ENCODE data around the gene SMARCA1. TPM values are rescaled to one million over a fixed set of nuclear protein-coding genes. Genes with fewer than 3 reads are reported as not detected.

The SMARCA1 gene
- total and polyA plus RNA-seq, 2 of the 4 experiments (the other 2 are of a cell fraction): 31.0 to 32.8 TPM

DNA sequence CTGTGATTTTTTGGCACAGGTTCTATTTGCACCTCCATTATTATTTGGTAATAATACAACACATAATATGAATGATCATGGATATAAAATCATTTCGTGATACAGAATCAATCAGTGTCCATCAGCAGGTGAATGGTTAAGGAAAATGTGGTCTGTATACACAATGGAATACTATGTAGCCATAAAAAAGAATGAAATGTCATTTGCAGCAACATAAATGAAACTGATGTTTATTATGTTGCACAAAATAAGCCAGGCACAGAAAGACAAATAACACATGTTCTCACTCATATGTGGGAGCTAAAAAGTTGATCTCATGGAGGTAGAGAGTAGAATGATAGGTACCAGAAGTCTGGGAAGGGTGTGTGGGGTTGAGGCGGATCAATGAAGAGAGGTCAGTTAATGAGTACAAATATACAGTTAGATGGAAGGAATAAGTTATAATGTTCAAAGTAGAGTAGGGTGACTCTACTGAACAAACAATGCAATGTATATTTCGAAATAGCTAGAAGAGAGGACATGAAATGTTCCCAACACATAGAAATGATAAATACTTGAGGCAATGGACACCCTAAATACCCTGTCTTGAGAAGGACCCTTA, 1.1 kb upstream of the SMARCA1 start:
- peaks cover 0 to 5% of the 10 kb centered on the region in 2 experiments; a peak in 2 of 4 replicates for H3K79me1 ChIP-seq (ENCODE audit: low read depth in 1 of 2, low read length in 2 of 2)
- no peaks in the 10 kb centered on the region for H3K27me3 ChIP-seq (ENCODE audit: control insufficient read depth, insufficient read depth, low read length)
- no peak for TF ChIP-seq BHLHE40 (IDR thresholded peaks at IDR 0.05; ENCODE audit: low read depth, low read length)
- TF ChIP-seq POLR2A (IDR thresholded peaks at IDR 0.05; ENCODE audit: low read depth, low read length): no peak
- TF ChIP-seq CEBPB (IDR thresholded peaks at IDR 0.05; ENCODE audit: low read depth, low read length): peak; percentile 42; the same call in 1 of the 2 replicates
- no peak for TF ChIP-seq MXI1 (IDR thresholded peaks at IDR 0.05; ENCODE audit: borderline replicate concordance, low read depth, low read length)
- H3K9ac ChIP-seq (ENCODE audit: low read depth, low read length): no peak overlapping the region
- H2BK15ac ChIP-seq (ENCODE audit: low read depth, low read length): no peak overlapping the region
- H2BK120ac ChIP-seq (ENCODE audit: low read depth, low read length): no peak overlapping the region
- H3K27ac ChIP-seq (ENCODE audit: insufficient read depth, low read length): no peak overlapping the region
- H3K14ac ChIP-seq (replicated peaks; ENCODE audit: low read depth, low read length): no peak overlapping the region
- H3K36me3 ChIP-seq (ENCODE audit: control insufficient read depth, insufficient read depth, low read length): no peaks in the 10 kb centered on the region
- no peak overlapping the region for H2BK5ac ChIP-seq (ENCODE audit: low read depth, low read length, poor library complexity, severe bottlenecking)
- no peak overlapping the region for H3K23ac ChIP-seq (ENCODE audit: low read depth, low read length)
- H2BK20ac ChIP-seq (ENCODE audit: low read depth, low read length): no peak overlapping the region
- no peak overlapping the region for H3K4me2 ChIP-seq (ENCODE audit: low read depth, low read length)
- no peak overlapping the region for H2AFZ ChIP-seq (replicated peaks; ENCODE audit: low read length, poor library complexity)
- no TSS peak for BruUV-seq (replicated peaks)
- ChIA-PET POLR2A (ENCODE audit: unreplicated experiment) (no interaction called here), CTCF (no interaction called here)
- H3K18ac ChIP-seq (ENCODE audit: low read depth, low read length): no peak overlapping the region
- no peak overlapping the region for H2AK9ac ChIP-seq (replicated peaks; ENCODE audit: low read depth, low read length, poor library complexity)
- intact Hi-C loops (cut with micrococcal nuclease): no loop called here
- H3K4me1 ChIP-seq (ENCODE audit: control insufficient read depth, insufficient read depth, low read length): no peaks in the 10 kb centered on the region
- H4K20me1 ChIP-seq (ENCODE audit: insufficient read depth, low read length): peaks cover 13% of the 10 kb centered on the region; the same call in 1 of the 2 replicates
- no peak overlapping the region for H4K8ac ChIP-seq (ENCODE audit: low read depth in 2 of 2, low read length in 2 of 2)
- H3K4ac ChIP-seq (ENCODE audit: low read depth, low read length): no peak overlapping the region
- ATAC-seq (ENCODE audit: low read depth): no peak
- no peak overlapping the region for H2AK5ac ChIP-seq (ENCODE audit: low read depth, low read length)
- in situ Hi-C loops (cut with MboI; ENCODE audit: low sequenced_read_pairs): no loop called here
- no peaks in the 10 kb centered on the region for H3K9me1 ChIP-seq (ENCODE audit: insufficient read depth, low read length)
- dilution Hi-C loops (cut with HindIII; ENCODE audit: low sequenced_read_pairs, unreplicated experiment): no loop called here
- H4K91ac ChIP-seq (ENCODE audit: insufficient read depth, low read depth, low read length): no peak overlapping the region
- DNase-seq: no peak
- no CpG with 5 or more reads among the region's 3 CpGs for WGBS, 2 experiments (ENCODE audit: extremely low coverage in 2 of 2, insufficient read length in 1 of 2)
- no peak overlapping the region for H3K56ac ChIP-seq (ENCODE audit: extremely low read depth, insufficient read depth, low read length)
- no peaks in the 10 kb centered on the region for H3K9me3 ChIP-seq (ENCODE audit: control insufficient read depth, insufficient read depth, low read length)
- H4K5ac ChIP-seq (ENCODE audit: low read depth, low read length): no peak overlapping the region
- H3K4me3 ChIP-seq (ENCODE audit: insufficient read depth, low read depth, low read length): no peak overlapping the region

Data from IMR-90 (cell line).